Osteocyte (in vitro differentiated cells): ENCODE data around the gene RNF133. TPM values are rescaled to one million over a fixed set of nuclear protein-coding genes. Genes with fewer than 3 reads are reported as not detected.

Experiments
- DNase-seq: peaks from one replicate; pipeline ENCODE4 v3.0.0; 2021; ENCODE audit warnings: mixed read lengths; ENCODE audit not compliant: unreplicated experiment; ENCODE audit errors: extremely low spot score
- H3K27ac Mint-ChIP-seq: one replicate; pipeline ENCODE4 v1.8.0; 2021; ENCODE audit warnings: mild to moderate bottlenecking, mixed read lengths; ENCODE audit not compliant: unreplicated experiment
- H3K27me3 Mint-ChIP-seq: one replicate; pipeline ENCODE4 v1.8.0; 2021; ENCODE audit warnings: mixed read lengths; ENCODE audit not compliant: unreplicated experiment
- H3K36me3 Mint-ChIP-seq: one replicate; pipeline ENCODE4 v1.8.0; 2021; ENCODE audit warnings: mixed read lengths; ENCODE audit not compliant: unreplicated experiment
- H3K4me1 Mint-ChIP-seq: one replicate; pipeline ENCODE4 v1.8.0; 2021; ENCODE audit warnings: mixed read lengths; ENCODE audit not compliant: unreplicated experiment
- H3K4me3 Mint-ChIP-seq: one replicate; pipeline ENCODE4 v1.8.0; 2021; ENCODE audit warnings: mild to moderate bottlenecking, moderate library complexity, mixed read lengths; ENCODE audit not compliant: unreplicated experiment
- H3K9me3 Mint-ChIP-seq: one replicate; pipeline ENCODE4 v1.8.0; 2021; ENCODE audit warnings: mixed read lengths; ENCODE audit not compliant: unreplicated experiment
- CTCF ChIP-seq: fragments of 200-600 bp; sonication (generic); IDR thresholded peaks from 2 replicates; pipeline ENCODE4 v1.5.0; 2021; ENCODE audit warnings: antibody characterized with exemption, mild to moderate bottlenecking, moderate library complexity
- long read RNA-seq: library from polyadenylated mRNA; unstranded; transcript quantifications from one replicate; pipeline ENCODE4 v2.0.0, GENCODE V29; 2021
- total RNA-seq: library from RNA; stranded (reverse); gene quantifications from 2 replicates; pipeline ENCODE4 v1.2.1, GENCODE V29; 2021

RNF133 gene
- total RNA-seq, result not detected in 2 replicates
- long read RNA-seq, result 0 reads

- Mint-ChIP-seq H3K4me1 (no peaks in the 10 kb centered on the region), H3K9me3 (peaks cover 6% of the 10 kb centered on the region), H3K27ac (no peak within 1 kb of the TSS), H3K4me3 (no peak within 1 kb of the TSS), H3K27me3 (no peaks in the 10 kb centered on the region), H3K36me3 (no peaks in the 10 kb centered on the region)
- no peak for TF ChIP-seq CTCF
- DNase-seq, result no peak
Measured at GRCh38 chr7:122699017-122699416, at the start of gene RNF133. Gene RNF133 (minus strand): TSS chr7:122699117. CDS start chr7:122698918, 199 bp downstream.

- H3K27ac Mint-ChIP-seq, result no peak overlapping the region
- TF ChIP-seq CTCF, result no peak
- no peaks in the 10 kb centered on the region for H3K4me1 Mint-ChIP-seq
- H3K27me3 Mint-ChIP-seq, result peaks cover 6% of the 10 kb centered on the region
- no peak overlapping the region for H3K4me3 Mint-ChIP-seq
- no peak for DNase-seq
- no peaks in the 10 kb centered on the region for H3K9me3 Mint-ChIP-seq
- H3K36me3 Mint-ChIP-seq, result no peaks in the 10 kb centered on the region
Measured at GRCh38 chr7:122748195-122748594, 49.3 kb upstream of the RNF133 start.

GRCh38 chr7:122746948-122747347 is 48.0 kb upstream of the RNF133 start:
- TF ChIP-seq CTCF, result no peak
- no peaks in the 10 kb centered on the region for H3K36me3 Mint-ChIP-seq
- H3K27me3 Mint-ChIP-seq, result peaks cover 6% of the 10 kb centered on the region
- DNase-seq, result no peak
- H3K4me1 Mint-ChIP-seq, result no peaks in the 10 kb centered on the region
- no peak overlapping the region for H3K27ac Mint-ChIP-seq
- H3K9me3 Mint-ChIP-seq, result no peaks in the 10 kb centered on the region
- H3K4me3 Mint-ChIP-seq, result no peak overlapping the region

- no peak for TF ChIP-seq CTCF
- H3K4me1 Mint-ChIP-seq, result no peaks in the 10 kb centered on the region
- no peak for DNase-seq
- no peak overlapping the region for H3K27ac Mint-ChIP-seq
- H3K9me3 Mint-ChIP-seq, result no peaks in the 10 kb centered on the region
- no peak overlapping the region for H3K4me3 Mint-ChIP-seq
- H3K36me3 Mint-ChIP-seq, result no peaks in the 10 kb centered on the region
- H3K27me3 Mint-ChIP-seq, result no peaks in the 10 kb centered on the region
Measured at GRCh38 chr7:122743211-122743610, 44.3 kb upstream of the RNF133 start.

- TF ChIP-seq CTCF, result no peak
- no peak for DNase-seq
- H3K27ac Mint-ChIP-seq, result no peak overlapping the region
- H3K9me3 Mint-ChIP-seq, result no peaks in the 10 kb centered on the region
- no peaks in the 10 kb centered on the region for H3K36me3 Mint-ChIP-seq
- H3K4me3 Mint-ChIP-seq, result no peak overlapping the region
- no peaks in the 10 kb centered on the region for H3K27me3 Mint-ChIP-seq
- no peaks in the 10 kb centered on the region for H3K4me1 Mint-ChIP-seq
Measured at GRCh38 chr7:122738947-122739346, 40.0 kb upstream of the RNF133 start.
